GM12873 (cell line): ENCODE data around the gene MBOAT1.

Source experiments
- TF ChIP-seq, protein P1 (sequence below): IDR thresholded peaks from 2 replicates; pipeline ENCODE4 v1.5.1; 2012; ENCODE audit warnings: low read depth, mild to moderate bottlenecking, moderate library complexity, low read length, control low read depth; ENCODE audit not compliant: insufficient read depth; ENCODE audit errors: missing control alignments

MBOAT1 gene

DNA sequence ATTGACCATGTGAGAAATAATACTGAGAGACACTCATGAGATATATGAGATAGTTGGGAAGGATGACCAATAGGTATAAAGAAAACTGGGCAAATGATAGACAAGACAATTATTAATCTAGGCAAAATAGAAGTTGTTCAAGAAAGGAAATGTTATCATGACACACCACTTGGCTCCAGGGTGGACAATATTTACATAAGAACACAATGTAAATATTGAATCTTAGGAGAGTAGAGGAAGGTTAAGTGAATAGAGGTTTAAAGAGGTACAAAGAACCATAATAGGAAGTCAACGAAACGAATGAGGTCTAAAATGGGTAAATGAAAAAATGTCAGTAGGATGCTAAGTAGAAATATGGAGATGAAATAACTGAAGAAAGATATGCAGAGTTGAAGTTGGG, 126.5 kb downstream of the MBOAT1 start:
- TF ChIP-seq, protein P1, sequence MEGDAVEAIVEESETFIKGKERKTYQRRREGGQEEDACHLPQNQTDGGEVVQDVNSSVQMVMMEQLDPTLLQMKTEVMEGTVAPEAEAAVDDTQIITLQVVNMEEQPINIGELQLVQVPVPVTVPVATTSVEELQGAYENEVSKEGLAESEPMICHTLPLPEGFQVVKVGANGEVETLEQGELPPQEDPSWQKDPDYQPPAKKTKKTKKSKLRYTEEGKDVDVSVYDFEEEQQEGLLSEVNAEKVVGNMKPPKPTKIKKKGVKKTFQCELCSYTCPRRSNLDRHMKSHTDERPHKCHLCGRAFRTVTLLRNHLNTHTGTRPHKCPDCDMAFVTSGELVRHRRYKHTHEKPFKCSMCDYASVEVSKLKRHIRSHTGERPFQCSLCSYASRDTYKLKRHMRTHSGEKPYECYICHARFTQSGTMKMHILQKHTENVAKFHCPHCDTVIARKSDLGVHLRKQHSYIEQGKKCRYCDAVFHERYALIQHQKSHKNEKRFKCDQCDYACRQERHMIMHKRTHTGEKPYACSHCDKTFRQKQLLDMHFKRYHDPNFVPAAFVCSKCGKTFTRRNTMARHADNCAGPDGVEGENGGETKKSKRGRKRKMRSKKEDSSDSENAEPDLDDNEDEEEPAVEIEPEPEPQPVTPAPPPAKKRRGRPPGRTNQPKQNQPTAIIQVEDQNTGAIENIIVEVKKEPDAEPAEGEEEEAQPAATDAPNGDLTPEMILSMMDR = no peak

DNA sequence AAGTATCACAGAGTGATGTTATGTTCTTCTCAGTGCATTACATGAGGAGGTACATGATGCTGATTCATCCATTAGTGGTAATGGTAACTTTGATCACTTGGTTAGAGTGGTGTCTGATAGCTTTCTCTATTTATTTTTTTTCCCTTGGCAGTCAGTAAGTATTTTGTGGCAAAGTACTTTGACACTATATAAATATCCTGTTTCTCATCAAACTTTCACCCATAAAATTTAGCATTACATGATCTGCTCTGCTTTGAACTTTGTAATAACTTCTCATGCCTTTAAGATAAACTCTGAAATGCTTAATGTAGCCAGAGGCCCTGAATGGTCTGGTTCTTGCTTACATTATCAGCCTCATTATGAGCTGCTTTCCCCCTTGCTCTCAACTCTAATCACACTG, 127.9 kb downstream of the MBOAT1 start:
- TF ChIP-seq, protein P1 = no peak

DNA sequence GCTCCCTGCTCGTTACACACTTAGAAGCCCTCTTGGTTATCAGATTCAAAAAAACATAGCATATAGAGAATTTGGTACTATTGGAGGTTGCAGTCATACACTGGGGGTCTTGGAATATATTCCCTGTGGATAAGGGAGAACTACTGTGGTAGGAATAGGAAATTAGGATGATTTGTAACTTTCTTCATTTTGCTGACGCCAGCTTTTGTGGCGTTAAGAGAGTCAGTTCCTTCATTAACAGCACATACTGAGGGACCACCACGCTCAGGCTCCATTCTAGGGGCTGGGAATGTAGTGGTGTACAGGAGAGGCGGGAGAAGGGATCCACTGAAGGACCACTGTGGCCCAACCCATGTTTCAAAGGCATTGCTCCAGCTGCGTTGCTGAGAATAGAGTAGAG, 140.3 kb downstream of the MBOAT1 start:
- TF ChIP-seq, protein P1 = no peak

DNA sequence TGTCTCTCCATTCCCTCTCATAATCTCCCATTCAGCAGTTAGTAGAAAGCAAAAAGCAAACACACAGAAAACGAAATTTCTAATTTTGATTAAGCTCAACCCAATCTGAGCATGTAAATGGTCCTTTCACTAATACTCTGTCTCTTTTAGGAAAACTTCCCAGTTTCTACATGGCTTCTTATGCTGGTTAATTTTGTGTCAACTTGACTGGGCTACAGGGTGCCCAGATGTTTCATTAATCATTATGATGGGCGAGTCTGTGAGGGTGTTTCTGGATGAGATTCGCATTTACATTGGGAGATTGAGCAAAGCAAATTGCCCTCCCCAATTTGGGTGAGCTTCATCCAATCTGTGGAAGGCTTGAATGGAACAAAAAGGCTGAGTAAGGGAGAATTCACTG, 142.2 kb downstream of the MBOAT1 start:
- TF ChIP-seq, protein P1 = no peak

DNA sequence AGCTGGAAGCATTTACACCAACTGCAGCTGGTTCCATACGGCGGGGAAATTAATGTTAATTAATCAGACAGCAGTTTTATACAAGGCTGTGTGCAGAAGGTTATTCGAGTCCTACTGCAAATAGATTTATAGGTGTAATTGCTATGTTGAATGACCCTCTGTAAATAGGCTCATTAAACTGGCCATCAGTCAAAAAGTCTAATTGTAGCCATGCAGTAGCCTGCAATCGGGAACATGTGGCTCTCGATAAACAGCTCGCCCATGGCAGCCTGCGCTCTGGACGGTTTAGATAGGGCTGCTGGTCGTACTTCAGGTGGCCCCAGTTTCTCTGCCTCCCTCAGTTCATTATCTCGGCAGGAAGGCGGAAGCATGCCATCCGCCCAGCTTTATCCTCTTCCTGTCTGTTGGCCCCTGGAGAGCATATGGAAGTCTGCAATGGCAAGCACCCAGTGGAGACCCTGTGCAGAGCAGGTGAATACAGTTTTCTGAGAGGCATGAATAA, 143.2 kb downstream of the MBOAT1 start:
- TF ChIP-seq, protein P1 = no peak

DNA sequence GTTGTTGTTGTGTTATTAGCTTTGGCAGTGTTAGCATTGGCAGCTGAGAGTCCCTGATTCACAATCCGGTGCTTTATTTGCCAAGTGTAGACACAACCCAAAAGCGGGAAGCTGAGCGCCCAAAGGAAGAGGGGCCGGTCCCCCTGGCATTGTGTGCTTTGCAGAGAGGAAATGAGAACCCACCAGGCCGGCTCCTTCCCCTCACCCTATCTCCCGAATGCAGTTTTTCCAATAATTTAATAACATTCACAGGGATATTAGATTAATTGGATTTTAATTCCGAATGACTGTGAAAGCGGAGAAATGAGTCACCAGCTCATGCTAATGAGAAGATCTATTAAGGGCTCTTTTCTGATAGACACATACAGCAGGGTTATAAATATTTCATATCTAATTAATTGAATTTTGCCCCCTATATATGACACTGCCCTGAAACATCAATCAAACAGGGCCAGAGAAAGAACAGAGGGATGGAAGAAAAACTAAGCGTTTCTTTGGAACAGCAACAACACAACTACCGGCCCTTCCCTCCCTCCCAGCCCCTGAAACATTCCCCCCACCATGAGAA, 143.8 kb downstream of the MBOAT1 start:
- TF ChIP-seq, protein P1 = no peak

DNA sequence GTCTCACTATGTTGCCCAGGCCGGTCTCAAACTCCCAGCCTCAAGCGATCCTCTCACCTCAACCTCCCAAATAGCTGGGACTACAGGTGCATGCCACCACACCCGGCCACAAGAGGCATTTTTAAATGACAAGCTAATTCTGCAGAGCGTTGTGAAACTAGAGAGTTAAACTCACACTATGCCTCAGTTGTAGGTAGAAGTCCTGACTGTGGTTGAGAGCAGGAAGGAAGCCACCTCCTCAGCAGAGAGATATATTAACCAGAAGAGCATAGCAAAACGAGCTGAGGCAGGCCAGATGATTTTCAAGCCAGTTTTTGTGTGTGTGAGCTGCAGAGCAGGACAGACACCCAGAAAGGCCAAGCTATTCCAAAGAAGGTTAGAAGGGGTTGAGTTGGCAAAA, 150.3 kb downstream of the MBOAT1 start:
- TF ChIP-seq, protein P1 = no peak
